DND-41 (cell line): ENCODE measurements around the gene ERGIC1.

Source experiments
- ATAC-seq: fragments of 200-7000 bp; cut with Tn5 transposase; 3 replicates; pipeline ENCODE4 v1.9.1; 2021; ENCODE audit warnings: low read depth; ENCODE audit not compliant: insufficient read depth
- DNase-seq: peaks from one replicate; pipeline ENCODE4 v3.0.0-alpha.2; 2020
- H2AFZ ChIP-seq: 2 replicates; pipeline ENCODE4 v1.6.0; 2012; ENCODE audit warnings: low read depth, low read length
- H3K27ac ChIP-seq: 2 replicates; pipeline ENCODE4 v1.5.1; 2012; ENCODE audit warnings: low read length, inconsistent platforms
- H3K27me3 ChIP-seq: fragments of 200-600 bp; sonication (generic); 2 replicates; pipeline ENCODE4 v1.6.0; 2012; ENCODE audit warnings: low read length, mild to moderate bottlenecking, inconsistent platforms; ENCODE audit not compliant: insufficient read depth, poor library complexity
- H3K36me3 ChIP-seq: 2 replicates; pipeline ENCODE4 v1.5.1; 2012; ENCODE audit warnings: low read length, inconsistent platforms; ENCODE audit not compliant: insufficient read depth
- H3K4me1 ChIP-seq: 2 replicates; pipeline ENCODE4 v1.5.1; 2012; ENCODE audit warnings: mild to moderate bottlenecking, low read length; ENCODE audit not compliant: insufficient read depth
- H3K4me2 ChIP-seq: 2 replicates; pipeline ENCODE4 v1.6.0; 2012; ENCODE audit warnings: mild to moderate bottlenecking, moderate library complexity, low read length, inconsistent platforms; ENCODE audit not compliant: insufficient read depth
- H3K4me3 ChIP-seq, 2 experiments: fragments of 200-600 bp in 1 of 2; shearing (Covaris generic) in 1 of 2; 2 replicates each; pipeline ENCODE4 v1.5.1; 2012 to 2016; ENCODE audit warnings: inconsistent platforms in 2 of 2, low read length in 2 of 2, mild to moderate bottlenecking in 2 of 2, low read depth in 1 of 2, moderate library complexity in 1 of 2
- H3K79me2 ChIP-seq: 2 replicates; pipeline ENCODE4 v1.6.0; 2012; ENCODE audit warnings: low read length, inconsistent platforms; ENCODE audit not compliant: insufficient read depth
- H3K9ac ChIP-seq: 2 replicates; pipeline ENCODE4 v1.6.0; 2012; ENCODE audit warnings: low read depth, mild to moderate bottlenecking, inconsistent platforms, low read length, moderate library complexity
- H3K9me3 ChIP-seq: 2 replicates; pipeline ENCODE4 v1.5.1; 2012; ENCODE audit warnings: low read length, moderate library complexity, mild to moderate bottlenecking, inconsistent platforms; ENCODE audit not compliant: insufficient read depth, severe bottlenecking
- H4K20me1 ChIP-seq: 2 replicates; pipeline ENCODE4 v1.6.0; 2012; ENCODE audit warnings: low read length; ENCODE audit not compliant: insufficient read depth
- EZH2 ChIP-seq: IDR thresholded peaks from 3 replicates; pipeline ENCODE4 v1.6.1; 2012; ENCODE audit warnings: borderline replicate concordance, low read depth, mild to moderate bottlenecking, moderate library complexity, low read length, inconsistent platforms; ENCODE audit not compliant: severe bottlenecking
- TF ChIP-seq, protein P1 (sequence below): IDR thresholded peaks from 2 replicates; pipeline ENCODE4 v1.5.1; 2012; ENCODE audit warnings: borderline replicate concordance, low read length, moderate library complexity, mild to moderate bottlenecking; ENCODE audit not compliant: poor library complexity, severe bottlenecking; ENCODE audit errors: extremely low read depth

Gene ERGIC1

DNA sequence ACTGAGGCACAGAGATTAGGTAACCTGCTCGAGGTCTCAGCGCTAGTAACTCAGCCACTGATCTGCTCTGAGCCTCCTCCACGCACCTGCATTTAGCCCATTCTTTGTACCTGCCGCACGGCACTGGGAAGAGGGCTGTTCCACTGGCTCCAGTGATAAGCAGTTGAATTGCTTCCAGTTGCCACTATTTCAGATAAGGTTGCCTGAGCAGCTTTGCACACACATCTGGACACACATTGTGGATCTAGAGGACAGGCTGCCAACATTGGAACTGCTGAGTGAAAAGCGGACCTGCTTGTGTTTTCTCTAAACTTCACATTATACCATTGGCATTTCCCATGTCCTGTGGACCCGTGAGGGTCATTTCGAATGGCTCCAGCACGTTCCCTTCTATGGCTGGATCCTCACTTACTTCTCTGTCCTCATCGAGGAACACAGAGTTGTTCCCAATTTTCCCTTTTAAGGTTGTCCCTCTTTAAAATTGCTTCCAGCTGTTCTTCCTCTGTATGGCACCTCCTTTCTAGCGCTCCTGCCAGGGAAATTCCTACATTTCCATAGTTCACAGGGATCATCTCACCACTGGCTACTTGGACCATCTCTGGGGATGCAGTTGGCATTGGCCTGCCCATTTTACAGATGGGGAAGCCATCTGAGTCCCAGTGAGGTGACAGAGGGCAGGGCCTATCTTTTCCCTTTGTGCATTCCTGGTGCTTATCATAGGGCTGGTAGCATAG is 79.2 kb downstream of the ERGIC1 start:
- ATAC-seq = no peak
- no peak for DNase-seq
- Histone ChIP-seq H3K27ac (no peak overlapping the region), H3K4me1 (no peaks in the 10 kb centered on the region), H4K20me1 (no peaks in the 10 kb centered on the region; the same call in 1 of the 2 replicates), H3K27me3 (no peaks in the 10 kb centered on the region), H2AFZ (no peak overlapping the region), H3K79me2 (no peaks in the 10 kb centered on the region), H3K9me3 (no peaks in the 10 kb centered on the region), H3K9ac (no peak overlapping the region), H3K4me2 (no peak overlapping the region), H3K36me3 (peaks cover 49% of the 10 kb centered on the region), H3K4me3 (no peak overlapping the region)
- TF ChIP-seq, protein P1, sequence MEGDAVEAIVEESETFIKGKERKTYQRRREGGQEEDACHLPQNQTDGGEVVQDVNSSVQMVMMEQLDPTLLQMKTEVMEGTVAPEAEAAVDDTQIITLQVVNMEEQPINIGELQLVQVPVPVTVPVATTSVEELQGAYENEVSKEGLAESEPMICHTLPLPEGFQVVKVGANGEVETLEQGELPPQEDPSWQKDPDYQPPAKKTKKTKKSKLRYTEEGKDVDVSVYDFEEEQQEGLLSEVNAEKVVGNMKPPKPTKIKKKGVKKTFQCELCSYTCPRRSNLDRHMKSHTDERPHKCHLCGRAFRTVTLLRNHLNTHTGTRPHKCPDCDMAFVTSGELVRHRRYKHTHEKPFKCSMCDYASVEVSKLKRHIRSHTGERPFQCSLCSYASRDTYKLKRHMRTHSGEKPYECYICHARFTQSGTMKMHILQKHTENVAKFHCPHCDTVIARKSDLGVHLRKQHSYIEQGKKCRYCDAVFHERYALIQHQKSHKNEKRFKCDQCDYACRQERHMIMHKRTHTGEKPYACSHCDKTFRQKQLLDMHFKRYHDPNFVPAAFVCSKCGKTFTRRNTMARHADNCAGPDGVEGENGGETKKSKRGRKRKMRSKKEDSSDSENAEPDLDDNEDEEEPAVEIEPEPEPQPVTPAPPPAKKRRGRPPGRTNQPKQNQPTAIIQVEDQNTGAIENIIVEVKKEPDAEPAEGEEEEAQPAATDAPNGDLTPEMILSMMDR = no peak
- no peak for TF ChIP-seq EZH2

DNA sequence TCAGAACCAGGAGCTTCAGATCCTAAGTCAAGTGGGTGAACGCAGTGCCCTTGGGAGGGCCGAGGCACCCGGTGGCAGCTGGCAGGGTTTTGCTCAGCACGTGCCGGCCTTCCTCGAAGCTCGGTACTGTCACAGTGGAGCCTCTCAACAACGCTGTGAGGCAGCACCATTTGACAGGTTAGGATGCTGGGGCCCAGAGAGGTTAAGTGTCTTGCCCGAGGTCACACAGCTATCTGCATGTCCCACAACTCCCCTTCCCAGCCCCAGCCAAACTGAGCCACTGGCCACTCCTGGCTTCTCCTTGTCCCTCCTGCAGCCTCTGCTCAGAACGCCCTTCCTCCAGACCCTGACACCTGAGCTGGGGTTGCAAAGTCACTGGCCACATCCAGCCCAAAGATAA is 81.5 kb downstream of the ERGIC1 start:
- Histone ChIP-seq H3K79me2 (no peaks in the 10 kb centered on the region), H3K4me1 (no peaks in the 10 kb centered on the region), H3K9me3 (no peaks in the 10 kb centered on the region), H3K9ac (no peak overlapping the region), H3K4me3 (no peak overlapping the region), H3K27me3 (no peaks in the 10 kb centered on the region), H3K4me2 (no peak overlapping the region), H3K27ac (no peak overlapping the region), H4K20me1 (no peaks in the 10 kb centered on the region; the same call in 1 of the 2 replicates), H3K36me3 (peaks cover 56% of the 10 kb centered on the region), H2AFZ (no peak overlapping the region)
- ATAC-seq (no peak), DNase-seq (no peak)
- no peak for TF ChIP-seq EZH2
- TF ChIP-seq, protein P1 = no peak

DNA sequence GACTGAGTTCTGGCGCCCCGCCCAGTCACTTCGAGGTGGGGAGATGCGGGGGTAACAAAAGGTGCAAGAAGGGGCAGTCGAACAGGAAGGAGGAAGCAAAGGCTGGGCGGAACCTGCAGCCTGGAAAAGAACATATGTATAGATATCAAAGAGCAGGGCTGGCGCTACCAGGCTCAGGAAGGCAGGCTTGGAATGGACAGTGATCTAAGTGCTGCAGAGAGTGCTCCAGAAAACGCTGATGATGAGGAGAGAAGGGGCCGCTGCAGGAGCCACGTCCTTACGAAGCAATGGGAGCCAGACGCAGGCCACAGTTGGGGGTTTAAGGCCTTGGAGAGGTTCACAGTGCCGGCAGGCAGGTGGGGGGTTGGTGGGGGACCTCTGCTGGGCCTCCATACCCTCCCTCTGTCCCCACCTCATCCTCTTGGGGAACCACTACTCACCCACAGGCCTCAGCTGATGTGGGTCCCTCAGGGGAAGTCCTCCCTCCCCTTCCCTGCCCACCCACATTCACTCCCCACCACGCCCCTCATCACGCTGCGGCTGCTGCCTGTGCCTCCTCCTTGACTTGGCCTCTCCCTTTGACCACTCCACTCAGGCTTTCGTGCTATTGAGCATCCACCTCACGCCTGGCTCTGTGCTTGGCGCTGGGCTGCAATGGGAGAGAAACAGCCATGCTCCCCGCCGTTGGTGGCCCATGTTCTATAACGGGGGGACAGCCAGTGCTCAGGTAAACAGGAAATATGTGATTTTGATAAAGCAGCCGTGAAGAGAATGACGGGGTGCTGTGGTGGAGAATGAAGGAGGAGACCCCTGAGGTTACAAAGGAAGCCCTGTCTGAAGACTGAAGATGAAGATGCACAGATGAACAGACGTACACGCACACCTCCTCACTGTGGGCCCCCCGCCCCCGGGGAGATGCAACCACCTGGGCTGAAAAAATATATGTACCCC is 84.6 kb downstream of the ERGIC1 start:
- Histone ChIP-seq H3K27ac (no peak overlapping the region), H2AFZ (no peak overlapping the region), H3K9ac (no peak overlapping the region), H4K20me1 (peaks cover 2% of the 10 kb centered on the region; the same call in 1 of the 2 replicates), H3K79me2 (no peaks in the 10 kb centered on the region), H3K36me3 (peaks cover 51% of the 10 kb centered on the region), H3K4me2 (no peak overlapping the region), H3K9me3 (no peaks in the 10 kb centered on the region), H3K4me3 (no peak overlapping the region), H3K27me3 (no peaks in the 10 kb centered on the region), H3K4me1 (no peaks in the 10 kb centered on the region)
- no peak for DNase-seq
- peak; percentile 33; the same call in 1 of the 3 replicates for ATAC-seq
- TF ChIP-seq, protein P1 = no peak
- TF ChIP-seq EZH2 = no peak
